Ovary (tissue), 9 donors: Measurements from ENCODE around the gene SLC25A47. TPM values are rescaled to one million over a fixed set of nuclear protein-coding genes. Genes with fewer than 3 reads are reported as not detected.
"Not testable (repeated sequence)": the region's sequence is repeated elsewhere in the genome, so short reads cannot be mapped to it uniquely, and the experiment has no call there.

ENCODE experiments used
- DNase-seq, 5 donors: peaks; one replicate each; pipeline ENCODE4 v3.0.0-alpha.2; 2019 to 2020
- H3K27ac ChIP-seq, 2 donors: fragments of 200-600 bp; one replicate each; pipeline versions ENCODE4 v1.5.1 to v1.8.0; 2019 to 2022
- H3K27me3 ChIP-seq: fragments of 200-600 bp; one replicate; pipeline ENCODE4 v1.8.0; 2022
- H3K36me3 ChIP-seq: fragments of 200-600 bp; sonication (generic); one replicate; pipeline ENCODE4 v1.5.1; 2019
- H3K4me1 ChIP-seq: one replicate; pipeline ENCODE4 v1.8.1; 2013; ENCODE audit warnings: mild to moderate bottlenecking, moderate library complexity; ENCODE audit not compliant: insufficient read depth
- H3K4me3 ChIP-seq: fragments of 200-600 bp; sonication (generic); one replicate; pipeline ENCODE4 v1.5.1; 2017
- H3K9me3 ChIP-seq, 2 donors: fragments of 200-600 bp in 1 of 2; sonication (generic) in 1 of 2; one replicate each; pipeline versions ENCODE4 v1.5.1 to v1.8.1; 2013 to 2019; ENCODE audit warnings: mild to moderate bottlenecking in 1 of 2, moderate library complexity in 1 of 2
- EP300 ChIP-seq: sonication (generic); formaldehyde crosslinking; IDR thresholded peaks from one replicate; pipeline ENCODE4 v1.6.1; 2017; ENCODE audit warnings: antibody characterized with exemption
- POLR2A ChIP-seq: fragments of 450-650 bp; IDR thresholded peaks from one replicate; pipeline ENCODE4 v1.6.1; 2017; ENCODE audit warnings: antibody characterized with exemption, mild to moderate bottlenecking, moderate library complexity
- WGBS, 3 donors: extraction: QIAGEN DNeasy Blood & Tissue Kit in 1 of 3; methylation state at CpG; one replicate each; pipeline versions ENCODE4 v1.1.5 to v1.1.7; 2013 to 2017; 5-methylcytosine and 5-hydroxymethylcytosine counted together
- intact Hi-C, 4 donors: fragments of 100-400 bp; cut with DNase I; formaldehyde crosslinking; loops; one replicate each; pipeline versions ENCODE4 v1.11.0 to v1.15.1; 2022 to 2023
- polyA plus RNA-seq, 2 donors: library from polyadenylated mRNA; stranded (reverse); fragments of 200-250 nt in 1 of 2; fragments of 350-450 nt in 1 of 2; fragmentation: Illumina TruSeq in 1 of 2; extraction: RNeasy Lipid Tissue Mini Kit (QIAGEN cat#74804) in 1 of 2; gene quantifications; one replicate each; pipeline ENCODE4 v1.2.3, GENCODE V29; 2013 to 2014
- total RNA-seq, 7 donors: library from RNA; depleted of rRNA in 2 of 7; stranded (reverse); fragments of >200 nt in 2 of 7; fragmentation: NEBNext Ultra II Directional in 3 of 7; extraction: Animal tissue kit (Norgen Biotek cat#: 25700) in 3 of 7; gene quantifications; one replicate each; pipeline versions ENCODE4 v1.1.0 to v1.2.4, GENCODE V29; 2016 to 2023
- TF ChIP-seq, protein P1 (sequence below), 3 donors: fragments of 450-650 bp in 2 of 3; fragments of 200-600 bp in 1 of 3; IDR thresholded peaks; one replicate each; pipeline versions ENCODE4 v1.5.1 to v1.8.0; 2016 to 2022; ENCODE audit warnings: antibody characterized with exemption in 3 of 3, mild to moderate bottlenecking in 1 of 3
- donor health status: DM: no; HTN: no; CAD: no; lungs with moderate emphysema.
- donor health status: DM: no; HTN: no; CAD: no.
- donor health status: Bipolar disorder and iron deficiency.
- donor health status: DM: yes; HTN: yes; CAD: no.
- donor health status: DM: no; HTN: no; CAD: no.
- donor health status: DM: yes; HTN: yes; CAD: no.

The SLC25A47 gene
- total and polyA plus RNA-seq, 9 donors: not detected

DNA sequence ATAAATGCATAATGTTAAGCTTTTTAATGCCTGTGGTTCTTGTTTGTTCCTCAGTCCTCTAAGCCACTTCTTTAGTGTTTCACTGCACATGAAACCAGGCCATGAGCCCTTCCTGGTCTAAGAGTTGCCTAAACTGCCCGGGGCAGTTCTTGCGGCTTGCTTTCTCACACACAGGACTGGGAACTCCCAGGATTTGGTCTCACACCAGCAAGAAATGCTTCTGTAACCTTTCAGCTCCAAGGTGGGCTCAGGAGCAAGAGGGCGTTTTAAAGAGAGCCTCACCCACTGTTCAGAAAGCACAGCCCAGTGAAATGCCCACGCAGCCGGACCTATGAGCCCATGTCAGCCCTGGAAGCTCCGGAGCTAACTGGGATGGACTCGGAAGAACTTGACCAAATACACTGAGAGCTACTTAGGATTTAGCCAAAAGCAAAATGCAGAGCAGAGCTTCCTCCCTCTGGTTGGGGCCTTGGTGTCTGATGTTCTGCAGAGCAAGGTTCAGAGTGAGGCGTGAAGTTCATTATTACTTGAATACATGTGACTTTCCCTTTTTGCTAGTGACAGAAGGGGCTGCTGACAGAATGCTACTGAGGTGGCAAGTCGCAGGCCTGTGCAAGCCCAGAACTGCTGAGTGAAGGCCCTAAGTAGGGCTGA lies 40.2 kb upstream of the SLC25A47 start:
- H3K4me1 ChIP-seq: peaks cover 4% of the 10 kb centered on the region
- H3K27me3 ChIP-seq: no peaks in the 10 kb centered on the region
- intact Hi-C loops: no loop called here
- no peak overlapping the region for H3K27ac ChIP-seq
- 86 to 90% (median 87%) methylated on average over 9 of the region's 9 CpGs for WGBS, 3 donors
- TF ChIP-seq EP300: no peak
- TF ChIP-seq, protein P1, sequence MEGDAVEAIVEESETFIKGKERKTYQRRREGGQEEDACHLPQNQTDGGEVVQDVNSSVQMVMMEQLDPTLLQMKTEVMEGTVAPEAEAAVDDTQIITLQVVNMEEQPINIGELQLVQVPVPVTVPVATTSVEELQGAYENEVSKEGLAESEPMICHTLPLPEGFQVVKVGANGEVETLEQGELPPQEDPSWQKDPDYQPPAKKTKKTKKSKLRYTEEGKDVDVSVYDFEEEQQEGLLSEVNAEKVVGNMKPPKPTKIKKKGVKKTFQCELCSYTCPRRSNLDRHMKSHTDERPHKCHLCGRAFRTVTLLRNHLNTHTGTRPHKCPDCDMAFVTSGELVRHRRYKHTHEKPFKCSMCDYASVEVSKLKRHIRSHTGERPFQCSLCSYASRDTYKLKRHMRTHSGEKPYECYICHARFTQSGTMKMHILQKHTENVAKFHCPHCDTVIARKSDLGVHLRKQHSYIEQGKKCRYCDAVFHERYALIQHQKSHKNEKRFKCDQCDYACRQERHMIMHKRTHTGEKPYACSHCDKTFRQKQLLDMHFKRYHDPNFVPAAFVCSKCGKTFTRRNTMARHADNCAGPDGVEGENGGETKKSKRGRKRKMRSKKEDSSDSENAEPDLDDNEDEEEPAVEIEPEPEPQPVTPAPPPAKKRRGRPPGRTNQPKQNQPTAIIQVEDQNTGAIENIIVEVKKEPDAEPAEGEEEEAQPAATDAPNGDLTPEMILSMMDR (IDR thresholded peaks at IDR 0.05): no peak
- no peak for TF ChIP-seq POLR2A
- no peak for DNase-seq
- H3K9me3 ChIP-seq: no peaks in the 10 kb centered on the region
- H3K4me3 ChIP-seq: no peak overlapping the region
- H3K36me3 ChIP-seq: no peaks in the 10 kb centered on the region

DNA sequence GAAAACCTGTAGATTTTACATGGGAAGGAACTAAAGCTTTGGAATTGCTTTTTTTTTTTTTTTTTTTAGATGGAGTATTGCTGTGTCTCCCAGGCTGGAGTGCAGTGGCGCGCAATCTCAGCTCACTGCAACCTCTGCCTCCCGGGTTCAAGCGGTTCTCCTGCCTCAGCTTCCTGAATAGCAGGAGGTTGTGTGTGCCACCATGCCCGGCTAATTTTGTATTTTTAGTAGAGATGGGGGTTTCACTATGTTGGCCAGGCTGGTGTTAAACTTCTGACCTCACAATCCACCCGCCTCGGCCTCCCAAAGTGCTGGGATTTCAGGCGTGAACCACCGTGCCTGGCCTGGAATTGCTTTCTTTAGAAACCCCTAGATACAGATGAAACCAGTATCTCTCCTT lies 39.7 kb upstream of the SLC25A47 start:
- DNase-seq, H3K4me3 ChIP-seq, H3K36me3 ChIP-seq, H3K27ac ChIP-seq, intact Hi-C loops, H3K4me1 ChIP-seq, H3K9me3 ChIP-seq, H3K27me3 ChIP-seq: not testable (repeated sequence)
- 92 to 93% (median 92%) methylated on average over 9 of the region's 9 CpGs for WGBS, 3 donors

- intact Hi-C loops: no loop called here
- peaks cover 4% of the 10 kb centered on the region for H3K4me1 ChIP-seq
- H3K27ac ChIP-seq: peak overlapping the region; percentile 83 to 94
- no peaks in the 10 kb centered on the region for H3K9me3 ChIP-seq
- H3K4me3 ChIP-seq: no peak overlapping the region
- H3K27me3 ChIP-seq: no peaks in the 10 kb centered on the region
- H3K36me3 ChIP-seq: no peaks in the 10 kb centered on the region
- TF ChIP-seq POLR2A (no peak), EP300 (no peak)
- TF ChIP-seq, protein P1 (IDR thresholded peaks at IDR 0.05): no peak
- DNase-seq: peak in 1 of 5 donors; percentile 26
- WGBS, 3 donors: 50 to 58% (median 53%) methylated on average over 26 of the region's 26 CpGs
These were observed 38.9 kb upstream of the SLC25A47 start for GRCh38 chr14:100283984-100284881.

DNA sequence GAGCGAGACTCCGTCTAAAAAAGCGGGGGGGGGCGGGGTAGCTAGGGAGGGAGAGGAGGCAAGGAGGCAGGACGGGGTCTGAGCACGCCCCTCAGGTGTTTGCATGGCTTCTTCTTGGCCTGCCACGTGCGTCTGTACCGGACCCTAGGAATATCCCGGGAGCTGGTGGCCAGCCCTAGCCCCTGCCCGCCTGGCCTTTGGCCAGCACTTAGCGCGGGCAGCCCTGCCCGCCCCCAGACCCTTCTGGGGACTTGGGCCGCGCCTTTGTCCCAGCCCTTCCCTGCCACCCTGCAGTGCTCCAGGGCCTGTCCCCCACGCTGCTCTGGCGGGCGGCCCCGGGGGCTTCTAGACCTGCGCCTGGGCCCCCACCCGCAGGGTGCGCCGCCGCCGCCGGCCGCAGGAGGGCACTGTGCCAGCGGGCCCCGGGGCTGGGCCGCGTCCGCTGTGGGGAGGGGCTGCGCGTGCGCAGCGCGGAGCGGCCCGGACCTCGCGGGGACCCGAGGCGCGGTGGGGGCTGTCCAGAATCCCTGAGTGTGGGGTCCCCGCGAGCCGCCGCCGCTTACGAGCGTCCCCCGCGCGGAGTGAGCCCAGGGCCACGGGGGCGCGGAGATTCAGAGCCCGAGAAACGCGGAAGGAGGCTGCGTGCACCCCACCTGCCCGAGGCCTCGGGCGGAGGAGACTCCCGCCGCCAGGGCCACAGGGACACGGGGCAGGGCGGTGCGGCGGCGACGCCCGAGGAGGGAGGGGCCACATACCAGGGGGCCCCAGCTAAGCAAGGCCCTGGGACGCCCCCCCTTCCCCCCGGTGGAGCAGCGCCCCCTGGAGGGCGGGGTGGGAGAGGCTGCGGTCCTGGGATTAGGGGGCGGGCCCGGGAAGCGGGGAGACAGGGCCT lies 37.9 kb upstream of the SLC25A47 start:
- Histone ChIP-seq H3K9me3 (no peaks in the 10 kb centered on the region), H3K36me3 (no peaks in the 10 kb centered on the region), H3K4me3 (peak overlapping the region; percentile 61), H3K27ac (peak overlapping the region; percentile 83 to 94), H3K4me1 (peaks cover 4% of the 10 kb centered on the region), H3K27me3 (no peaks in the 10 kb centered on the region)
- intact Hi-C loops: no loop called here
- WGBS, 3 donors: 0 to 2% (median 1%) methylated on average over 50 to 82 of the region's 82 CpGs
- peak; percentile 72 to 86 (median 83) for DNase-seq
- TF ChIP-seq, protein P1 (IDR thresholded peaks at IDR 0.05): peak; percentile 13 to 87 (median 81)
- TF ChIP-seq EP300 (no peak), POLR2A (peak; percentile 34)
